Measurements from ENCODE around the gene PIGU.
"Not testable (repeated sequence)": the region's sequence is repeated elsewhere in the genome, so short reads cannot be mapped to it uniquely, and the experiment has no call there.

The PIGU gene

GRCh38 chr20:34532756-34533155 is 144.1 kb downstream of the PIGU start:
- DNase-seq (ENCODE audit: low read depth) = no peak

GRCh38 chr20:34532320-34532719 is 144.6 kb downstream of the PIGU start:
- DNase-seq (ENCODE audit: low read depth) = no peak

GRCh38 chr20:34531608-34532265 is 145.2 kb downstream of the PIGU start:
- DNase-seq (ENCODE audit: low read depth) = no peak

DNA sequence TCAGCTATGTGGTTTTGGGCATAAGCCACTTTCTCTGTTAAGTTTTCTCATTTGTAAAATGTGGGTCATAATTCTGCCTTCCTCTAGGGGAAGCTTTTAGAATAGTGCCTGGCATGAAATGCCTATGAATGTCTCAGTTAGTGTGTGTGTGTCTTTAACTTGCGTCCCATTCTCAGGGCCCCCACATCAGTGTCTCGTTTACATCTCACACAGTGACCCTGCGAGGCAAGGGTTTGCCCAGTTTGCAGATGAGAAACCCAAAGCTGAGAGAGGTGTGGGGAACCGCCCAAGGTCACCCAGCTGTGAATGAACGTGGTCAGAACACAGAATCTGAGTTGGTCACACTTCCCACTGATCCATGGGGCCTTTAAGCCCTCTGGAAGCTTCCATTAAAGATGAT is 146.6 kb downstream of the PIGU start:
- no peak for DNase-seq (ENCODE audit: low read depth)

DNA sequence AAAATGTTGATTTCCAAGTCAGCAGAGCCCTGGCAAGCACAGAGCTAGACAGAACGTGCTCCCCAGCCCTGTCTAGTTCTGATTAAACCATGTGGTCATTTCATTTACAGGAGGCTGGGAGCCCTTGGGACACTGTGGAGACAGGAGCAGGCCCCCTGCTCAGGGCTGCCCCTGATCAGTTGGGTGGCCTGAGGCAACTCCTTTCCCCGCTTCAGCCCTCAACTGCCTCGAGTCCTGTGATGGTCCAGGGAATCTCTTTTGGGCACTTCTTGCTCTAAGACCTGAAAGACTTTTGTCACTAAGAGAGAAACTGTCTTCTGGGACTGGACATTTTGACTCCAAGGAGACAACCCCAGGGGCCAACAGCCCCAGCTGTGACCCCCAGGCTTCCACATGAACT is 147.2 kb downstream of the PIGU start:
- no peak for DNase-seq (ENCODE audit: low read depth)

DNA sequence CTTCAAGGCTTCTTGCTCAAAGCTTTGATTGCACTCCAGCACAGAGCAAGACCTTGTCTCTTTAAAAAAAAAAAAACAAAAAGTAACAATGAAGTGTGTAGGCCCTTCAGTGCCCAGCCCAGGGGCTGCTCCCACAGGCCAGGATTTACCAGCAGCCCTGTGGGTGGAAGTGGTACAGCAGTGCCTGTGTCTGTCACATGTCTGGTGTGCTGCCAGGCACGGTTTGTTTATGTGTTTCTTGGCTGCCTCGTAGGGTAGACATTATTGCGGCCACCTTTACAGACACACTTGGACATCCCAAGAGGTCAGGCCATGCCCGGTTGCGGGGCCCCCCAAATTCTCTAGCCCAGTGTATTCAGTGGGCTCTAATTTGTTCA is 148.0 kb downstream of the PIGU start:
- no peak for DNase-seq (ENCODE audit: low read depth)

DNA sequence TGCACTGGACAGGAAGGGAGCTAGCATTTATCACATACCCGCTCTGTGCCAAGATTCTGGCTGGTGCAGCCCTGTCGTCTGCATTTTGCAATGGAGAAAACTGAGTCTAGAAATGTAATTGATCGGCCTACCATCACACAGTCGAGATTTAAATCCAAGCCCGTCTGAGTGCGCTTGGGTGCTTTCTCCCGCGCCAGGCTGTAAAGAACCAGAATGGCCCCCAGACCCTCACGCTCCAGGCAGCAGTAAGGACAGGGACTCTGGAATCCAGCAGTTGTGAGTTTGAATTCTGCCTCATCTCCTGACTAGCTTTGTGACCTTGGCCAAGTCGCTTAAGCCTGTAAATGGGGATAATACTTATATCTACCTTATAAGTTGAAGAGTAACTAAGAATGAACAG is 149.9 kb downstream of the PIGU start:
- DNase-seq (ENCODE audit: low read depth) = no peak

DNA sequence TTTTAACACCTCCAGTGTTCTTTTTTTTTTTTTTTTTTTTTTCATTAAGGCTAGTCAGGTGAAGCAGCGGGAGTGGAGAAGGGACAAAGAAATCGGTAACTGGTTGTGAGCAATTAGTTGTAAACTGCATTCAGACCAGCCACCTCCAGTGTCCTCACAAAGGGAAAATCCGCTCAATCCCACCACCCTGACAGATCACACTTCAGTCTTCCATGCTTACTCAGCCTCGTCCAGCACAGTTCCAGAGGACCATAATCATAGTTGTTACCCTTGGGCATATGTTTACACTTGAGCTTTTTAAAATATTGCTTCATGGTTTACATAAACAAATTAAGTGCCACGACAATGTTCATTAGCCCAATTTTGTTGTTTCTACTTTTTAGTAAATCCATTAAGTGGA is 150.4 kb downstream of the PIGU start:
- DNase-seq (ENCODE audit: low read depth) = no peak

- peak; percentile 98 for DNase-seq (ENCODE audit: low read depth)
Measured at GRCh38 chr20:34525709-34526416, 151.0 kb downstream of the PIGU start.

DNA sequence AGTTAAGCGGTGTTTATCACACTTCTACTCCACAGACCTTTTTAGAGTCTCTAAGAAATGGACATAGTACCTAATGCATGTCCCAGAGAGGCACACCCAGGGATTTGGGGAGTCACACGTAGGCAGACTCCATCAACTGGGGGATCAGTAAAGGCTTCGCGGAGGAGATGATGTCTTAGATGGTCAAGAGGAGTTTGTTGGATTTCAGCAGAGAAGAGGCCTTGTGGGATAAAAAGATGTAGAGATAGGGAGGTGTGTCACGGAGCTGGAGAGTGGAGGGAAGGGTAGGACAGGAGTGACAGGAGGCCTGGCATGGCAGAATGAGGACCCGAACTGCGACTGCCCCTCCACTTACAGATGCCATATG is 151.6 kb downstream of the PIGU start:
- DNase-seq (ENCODE audit: low read depth) = no peak

- DNase-seq (ENCODE audit: low read depth) = no peak
Measured at GRCh38 chr20:34524426-34524825, 152.5 kb downstream of the PIGU start.

- DNase-seq (ENCODE audit: low read depth) = peak; percentile 73
Measured at GRCh38 chr20:34522969-34523871, 153.7 kb downstream of the PIGU start.

DNA sequence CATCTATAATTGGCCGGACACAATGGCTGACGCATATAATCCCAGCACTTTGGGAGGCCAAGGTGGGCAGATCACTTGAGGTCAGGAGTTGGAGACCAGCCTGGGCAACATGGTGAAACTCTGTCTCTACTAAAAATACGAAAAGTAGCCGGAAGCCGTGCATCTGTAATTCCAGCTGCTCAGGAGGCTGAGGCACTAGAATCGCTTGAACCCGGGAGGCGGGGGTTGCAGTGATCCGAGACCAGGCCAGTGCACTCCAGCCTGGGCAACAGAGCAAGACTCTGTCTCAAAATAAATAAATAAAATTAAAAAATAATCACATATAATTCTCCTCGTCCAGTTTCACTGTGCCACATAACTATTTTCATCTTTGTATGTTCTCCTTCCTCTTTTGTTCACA is 157.1 kb downstream of the PIGU start:
- DNase-seq (ENCODE audit: low read depth) = not testable (repeated sequence)

DNA sequence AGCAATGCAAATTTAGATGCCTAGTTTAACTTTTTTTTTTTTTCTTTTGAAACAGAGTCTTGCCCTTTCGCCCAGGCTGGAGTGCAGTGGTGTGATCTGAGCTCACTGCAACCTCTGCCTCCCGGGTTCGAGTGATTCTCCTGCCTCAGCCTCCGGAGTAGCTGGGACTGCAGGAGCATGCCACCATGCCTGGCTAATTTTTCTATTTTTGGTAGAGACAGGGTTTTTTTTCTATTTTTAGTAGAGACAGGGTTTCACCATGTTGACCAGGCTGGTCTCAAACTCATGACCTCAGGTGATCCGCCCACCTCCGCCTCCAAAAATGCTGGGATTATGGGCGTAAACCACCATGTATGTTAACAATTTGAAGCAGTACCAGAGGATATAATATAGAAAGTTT is 158.0 kb downstream of the PIGU start:
- DNase-seq (ENCODE audit: low read depth) = not testable (repeated sequence)

- DNase-seq (ENCODE audit: low read depth) = no peak
Measured at GRCh38 chr20:34517114-34517505, 159.8 kb downstream of the PIGU start.

GRCh38 chr20:34516247-34517113 is 160.4 kb downstream of the PIGU start, which contains the start of gene DYNLRB1:
TSS of gene DYNLRB1 (plus strand) at chr20:34516422. CDS start at chr20:34516459, 37 bp downstream.
- DNase-seq (ENCODE audit: low read depth) = peak; percentile 79

DNA sequence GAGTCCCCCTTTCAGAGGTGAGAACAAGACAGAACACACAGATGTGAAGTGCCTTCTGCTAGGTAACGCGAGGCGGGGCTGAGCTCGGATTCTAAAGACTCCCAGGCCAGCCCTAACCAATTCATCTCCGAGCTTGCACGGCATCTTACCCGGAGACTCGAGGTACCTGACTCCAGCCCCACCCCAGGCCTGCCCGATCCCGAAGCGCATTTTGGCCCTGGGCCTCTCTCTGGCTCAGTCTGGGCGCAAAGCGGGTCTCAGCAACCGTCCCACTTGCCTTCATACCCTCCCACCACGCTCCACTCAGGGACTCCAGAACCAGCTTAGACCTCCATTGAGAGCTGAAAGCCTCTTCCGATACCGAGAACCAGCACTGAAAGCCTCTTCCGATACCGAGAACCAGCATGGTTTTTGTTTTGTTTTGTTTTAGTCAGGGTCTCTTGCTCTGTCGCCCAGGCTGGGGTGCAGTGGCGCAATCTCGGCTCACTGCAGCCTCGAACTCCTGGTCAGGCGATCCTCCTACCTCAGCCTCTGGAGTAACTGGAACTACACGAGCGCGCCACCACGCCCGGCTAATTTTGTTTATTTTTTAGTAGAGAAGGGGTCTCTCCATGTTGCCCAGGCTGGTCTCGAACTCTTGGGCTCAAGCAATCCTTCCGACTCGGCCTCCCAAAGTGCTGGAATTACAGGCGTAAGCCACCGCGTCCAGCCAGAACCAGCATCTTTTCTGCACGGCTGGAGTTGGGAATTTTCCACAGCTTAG is 161.2 kb downstream of the PIGU start:
- DNase-seq (ENCODE audit: low read depth) = no peak

GRCh38 chr20:34514897-34515483 is 161.9 kb downstream of the PIGU start:
- no peak for DNase-seq (ENCODE audit: low read depth)

DNA sequence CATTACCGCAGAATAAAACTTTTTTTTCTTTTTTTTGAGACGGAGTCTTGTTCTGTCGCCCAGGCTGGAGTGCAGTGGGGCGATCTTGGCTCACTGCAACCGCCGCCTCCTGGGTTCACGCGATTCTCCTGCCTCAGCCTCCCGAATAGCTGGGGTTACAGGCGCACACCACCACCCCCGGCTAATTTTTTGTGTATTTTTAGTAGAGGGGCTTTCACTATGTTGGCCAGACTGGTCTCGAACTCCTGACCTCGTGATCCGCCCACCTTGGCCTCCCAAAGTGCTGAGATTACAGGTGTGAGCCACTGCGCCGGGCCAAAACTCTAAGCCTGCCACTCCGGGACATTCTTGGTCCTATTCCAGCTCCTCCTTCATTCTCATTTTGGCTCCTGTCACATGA is 162.9 kb downstream of the PIGU start:
- DNase-seq (ENCODE audit: low read depth) = not testable (repeated sequence)

GRCh38 chr20:34512955-34513419 is 163.9 kb downstream of the PIGU start:
- DNase-seq (ENCODE audit: low read depth) = no peak

Data from GM04503 (cell line).